Thymus (tissue), 11 donors: ENCODE results near the gene MBP. TPM values are rescaled to one million over a fixed set of nuclear protein-coding genes. Genes with fewer than 3 reads are reported as not detected.

Experiments used
- DNase-seq, 9 donors: peaks; one replicate each; pipeline ENCODE4 v3.0.0-alpha.2; 2013; ENCODE audit warnings: low spot score in 9 of 9, low read depth in 6 of 9, missing footprints in 1 of 9
- H3K27ac ChIP-seq, 2 donors: one replicate each; pipeline ENCODE4 v1.5.1; 2013; ENCODE audit warnings: control low read depth in 1 of 2, low read depth in 1 of 2, low read length in 1 of 2, mild to moderate bottlenecking in 1 of 2, moderate library complexity in 1 of 2
- H3K27me3 ChIP-seq, 2 donors: one replicate each; pipeline ENCODE4 v1.5.1; 2013; ENCODE audit warnings: low read length in 1 of 2; ENCODE audit not compliant: control insufficient read depth in 2 of 2, insufficient read depth in 1 of 2
- H3K36me3 ChIP-seq, 2 donors: one replicate each; pipeline ENCODE4 v1.5.1; 2013; ENCODE audit warnings: low read length in 1 of 2, mild to moderate bottlenecking in 1 of 2, moderate library complexity in 1 of 2; ENCODE audit not compliant: control insufficient read depth in 2 of 2, insufficient read depth in 2 of 2
- H3K4me1 ChIP-seq, 2 donors: one replicate each; pipeline ENCODE4 v1.5.1; 2013; ENCODE audit warnings: low read length in 2 of 2; ENCODE audit not compliant: control insufficient read depth in 2 of 2, insufficient read depth in 2 of 2
- H3K4me3 ChIP-seq, 2 donors: one replicate each; pipeline ENCODE4 v1.5.1; 2013; ENCODE audit warnings: low read length in 2 of 2, control low read depth in 1 of 2, mild to moderate bottlenecking in 1 of 2
- H3K9me3 ChIP-seq, 2 donors: one replicate each; pipeline ENCODE4 v1.5.1; 2013; ENCODE audit warnings: low read length in 1 of 2, mild to moderate bottlenecking in 1 of 2; ENCODE audit not compliant: control insufficient read depth in 2 of 2, insufficient read depth in 1 of 2
- WGBS: extraction: QIAGEN DNeasy Blood & Tissue Kit; methylation state at CpG from one replicate; pipeline ENCODE4 v1.1.7; 2013; 5-methylcytosine and 5-hydroxymethylcytosine counted together
- polyA plus RNA-seq: library from polyadenylated mRNA; stranded (reverse); fragments of 200-250 nt; gene quantifications from one replicate; pipeline ENCODE4 v1.2.3, GENCODE V29; 2013
- total RNA-seq: library from RNA; stranded (reverse); fragments of 120-200 nt; gene quantifications from one replicate; pipeline ENCODE4 v1.2.4, GENCODE V29; 2013
- donor health status: healthy.

MBP gene
- total and polyA plus RNA-seq, 2 donors = 16.1 to 16.3 TPM

DNA sequence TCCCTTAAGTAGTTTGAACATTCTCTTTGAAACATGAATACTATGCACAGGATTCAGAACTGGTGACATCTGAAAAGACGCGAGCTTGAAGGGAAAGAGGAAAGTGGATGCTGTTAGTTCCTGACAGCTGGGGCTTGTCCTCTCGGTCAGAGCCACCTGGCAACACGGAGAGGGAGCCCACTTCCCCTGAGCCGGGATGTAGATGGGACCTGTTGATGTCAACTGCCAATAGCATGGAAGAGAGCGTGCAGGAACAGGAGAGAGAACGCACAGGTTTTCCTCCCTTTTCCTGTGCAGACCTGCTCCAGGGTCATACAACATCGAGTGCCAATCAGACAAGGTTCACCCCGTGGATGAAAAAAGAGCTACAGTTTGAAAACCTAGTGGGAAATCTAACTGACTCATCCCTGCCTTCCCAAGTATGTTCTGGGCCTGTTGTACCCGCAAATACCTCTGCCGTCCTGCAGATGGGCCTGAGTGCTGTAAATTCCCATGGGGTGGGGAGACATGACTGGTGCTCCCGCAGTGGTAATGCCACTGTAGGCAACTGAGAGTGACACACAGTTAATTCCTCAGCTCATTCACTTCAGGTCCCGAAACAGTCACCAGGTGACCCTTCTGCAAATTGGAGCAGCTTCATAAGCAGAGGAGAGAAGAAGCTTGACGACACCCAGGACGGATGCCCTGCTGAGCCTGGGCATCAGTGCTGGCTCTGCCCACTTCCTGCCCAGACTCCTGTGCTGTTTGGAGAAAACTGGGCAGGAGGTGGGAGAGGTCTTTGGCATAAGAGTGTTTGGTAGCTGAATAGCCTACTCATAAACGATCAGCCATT, 13.9 kb upstream of the MBP start:
- 66% methylated on average over 16 of the region's 16 CpGs for WGBS
- DNase-seq = no peak
- no peaks in the 10 kb centered on the region for H3K36me3 ChIP-seq
- no peak overlapping the region for H3K4me3 ChIP-seq
- H3K9me3 ChIP-seq = peaks cover 1 to 23% of the 10 kb centered on the region in 2 donors
- no peak overlapping the region for H3K27ac ChIP-seq
- peaks cover 0 to 4% of the 10 kb centered on the region in 2 donors for H3K4me1 ChIP-seq
- no peaks in the 10 kb centered on the region for H3K27me3 ChIP-seq

DNA sequence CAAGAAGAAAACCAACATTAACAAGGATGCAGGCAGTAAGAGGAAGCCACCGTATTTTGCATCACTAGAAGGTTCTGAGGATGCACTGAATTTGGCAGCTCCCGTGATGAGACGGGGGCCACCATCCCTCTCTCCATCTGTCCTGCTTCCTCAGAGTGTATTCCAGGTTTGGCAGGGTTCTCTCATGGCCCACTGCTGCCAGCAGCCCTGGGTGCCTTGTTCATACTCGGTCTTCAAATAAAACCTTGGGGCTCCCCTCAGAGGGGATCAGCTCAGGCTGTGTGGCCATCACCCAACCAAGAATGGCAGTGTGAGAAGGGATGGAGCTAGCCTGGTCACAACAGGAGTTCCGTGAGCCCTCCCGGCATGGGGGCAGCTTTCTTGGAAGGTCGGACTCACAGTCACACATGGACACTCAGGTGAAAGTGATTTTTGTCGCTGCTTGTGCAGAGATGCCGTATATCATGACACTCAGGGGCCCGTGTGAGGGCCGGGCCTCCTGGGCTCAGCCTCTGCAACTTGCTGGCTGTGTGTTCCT, 12.8 kb upstream of the MBP start:
- DNase-seq = no peak
- Histone ChIP-seq H3K9me3 (peaks cover 1 to 23% of the 10 kb centered on the region in 2 donors), H3K27me3 (no peaks in the 10 kb centered on the region), H3K4me3 (no peak overlapping the region), H3K27ac (no peak overlapping the region), H3K36me3 (no peaks in the 10 kb centered on the region), H3K4me1 (peaks cover 0 to 4% of the 10 kb centered on the region in 2 donors)
- 88% methylated on average over 11 of the region's 11 CpGs for WGBS

DNA sequence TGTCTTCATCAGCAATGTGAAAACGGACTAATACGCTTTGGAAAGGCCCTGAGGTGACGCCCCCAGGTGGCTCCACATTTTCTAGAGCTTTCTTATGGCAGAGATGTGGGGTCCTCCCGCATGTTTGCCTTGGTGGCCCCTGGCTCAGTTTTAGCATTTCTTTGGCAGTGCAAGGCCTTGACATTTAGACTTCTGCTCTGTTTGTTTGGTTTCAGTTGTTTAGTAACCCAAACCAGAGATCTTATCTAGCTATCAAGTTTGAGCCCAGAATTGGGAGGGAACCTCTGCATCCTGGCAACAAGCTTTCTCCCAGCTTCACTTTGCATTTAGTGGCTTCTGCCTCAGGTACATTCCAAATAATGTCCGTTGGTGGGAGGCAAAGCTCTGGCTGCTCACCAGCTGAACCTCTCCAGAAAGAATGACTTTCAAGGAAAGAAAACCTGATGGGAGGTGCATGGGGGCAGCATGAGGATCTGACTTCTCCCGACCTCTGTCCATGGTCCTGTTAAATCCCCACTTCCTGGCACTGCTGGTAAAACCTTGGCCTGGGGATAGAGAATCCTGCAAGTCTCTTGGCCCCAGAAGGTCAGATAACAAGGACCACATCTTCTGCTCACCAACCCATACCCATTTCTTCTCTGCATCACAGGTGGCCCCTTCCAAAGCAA, 12.0 kb upstream of the MBP start:
- WGBS = 81% methylated on average over 6 of the region's 6 CpGs

DNA sequence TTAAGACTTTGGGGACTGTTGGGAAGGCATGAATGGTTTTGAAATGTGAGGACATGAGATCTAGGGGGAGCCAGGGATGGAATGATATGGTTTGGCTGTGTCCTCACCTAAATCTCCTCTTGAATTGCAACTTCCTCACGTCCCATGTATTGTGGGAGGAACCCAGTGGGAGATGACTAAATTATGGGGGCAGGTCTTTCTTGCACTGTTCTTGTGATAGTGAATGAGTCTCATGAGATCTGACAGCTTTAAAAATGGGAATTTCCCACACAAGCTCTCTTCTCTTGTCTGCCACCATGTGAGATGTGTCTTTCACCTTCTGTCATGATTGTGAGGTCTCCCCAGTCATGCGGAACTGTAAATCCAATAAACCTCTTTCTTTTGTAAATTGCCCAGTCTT, 11.5 kb upstream of the MBP start:
- WGBS = 97% methylated on average over 2 of the region's 2 CpGs
- Histone ChIP-seq H3K4me3 (no peak overlapping the region), H3K4me1 (peaks cover 0 to 4% of the 10 kb centered on the region in 2 donors), H3K27me3 (no peaks in the 10 kb centered on the region), H3K27ac (no peak overlapping the region), H3K36me3 (no peaks in the 10 kb centered on the region), H3K9me3 (peaks cover 1 to 23% of the 10 kb centered on the region in 2 donors)
- no peak for DNase-seq

More for the DNA sequence above, 12.0 kb upstream of the MBP start:
- Histone ChIP-seq H3K4me3 (no peak overlapping the region), H3K4me1 (peaks cover 0 to 4% of the 10 kb centered on the region in 2 donors), H3K27ac (no peak overlapping the region), H3K36me3 (no peaks in the 10 kb centered on the region), H3K27me3 (no peaks in the 10 kb centered on the region), H3K9me3 (peaks cover 1 to 23% of the 10 kb centered on the region in 2 donors)
- no peak for DNase-seq

- Histone ChIP-seq H3K36me3 (no peaks in the 10 kb centered on the region), H3K9me3 (peaks cover 1 to 23% of the 10 kb centered on the region in 2 donors), H3K27ac (no peak overlapping the region), H3K27me3 (no peaks in the 10 kb centered on the region), H3K4me3 (no peak overlapping the region), H3K4me1 (peaks cover 0 to 4% of the 10 kb centered on the region in 2 donors)
- no peak for DNase-seq
- 98% methylated on average over 2 of the region's 2 CpGs for WGBS
These were observed 10.6 kb upstream of the MBP start for GRCh38 chr18:77143196-77143595.

DNA sequence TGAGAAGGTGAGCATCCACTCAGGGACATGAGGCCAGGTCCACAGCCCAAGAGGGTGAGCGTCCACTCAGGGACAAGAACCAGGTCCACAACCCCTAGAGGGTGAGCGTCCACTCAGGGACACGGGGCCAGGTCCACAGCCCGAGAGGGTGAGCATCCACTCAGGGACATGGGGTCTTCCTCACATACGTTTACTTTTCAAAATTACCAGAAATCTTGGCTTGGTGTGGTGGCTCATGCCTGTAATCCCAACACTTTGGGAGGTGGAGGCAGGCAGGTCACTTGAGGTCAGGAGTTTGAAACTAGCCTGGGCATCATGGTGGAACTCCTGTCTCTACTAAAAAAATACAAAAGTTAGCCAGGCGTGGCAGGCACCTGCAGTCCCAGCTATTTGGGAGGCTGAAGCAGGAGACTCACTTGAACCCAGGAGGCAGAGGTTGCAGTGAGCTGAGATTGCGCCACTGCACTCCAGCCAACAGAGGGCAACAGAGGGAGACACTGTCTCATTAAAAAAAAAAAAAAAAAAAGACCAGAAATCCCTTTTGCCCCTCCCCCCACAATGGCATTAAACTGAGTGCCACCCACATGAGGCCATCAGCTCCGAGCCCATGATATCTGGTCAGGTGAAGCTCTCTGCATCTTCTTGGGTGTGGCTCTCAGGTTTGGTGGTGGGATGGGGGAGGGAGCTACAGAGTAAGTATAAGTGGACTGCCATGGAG, 9.0 kb upstream of the MBP start:
- peaks cover 1 to 23% of the 10 kb centered on the region in 2 donors for H3K9me3 ChIP-seq
- H3K4me3 ChIP-seq = no peak overlapping the region
- no peaks in the 10 kb centered on the region for H3K36me3 ChIP-seq
- no peaks in the 10 kb centered on the region for H3K4me1 ChIP-seq
- 85% methylated on average over 8 of the region's 8 CpGs for WGBS
- no peak for DNase-seq
- no peaks in the 10 kb centered on the region for H3K27me3 ChIP-seq
- H3K27ac ChIP-seq = no peak overlapping the region

DNA sequence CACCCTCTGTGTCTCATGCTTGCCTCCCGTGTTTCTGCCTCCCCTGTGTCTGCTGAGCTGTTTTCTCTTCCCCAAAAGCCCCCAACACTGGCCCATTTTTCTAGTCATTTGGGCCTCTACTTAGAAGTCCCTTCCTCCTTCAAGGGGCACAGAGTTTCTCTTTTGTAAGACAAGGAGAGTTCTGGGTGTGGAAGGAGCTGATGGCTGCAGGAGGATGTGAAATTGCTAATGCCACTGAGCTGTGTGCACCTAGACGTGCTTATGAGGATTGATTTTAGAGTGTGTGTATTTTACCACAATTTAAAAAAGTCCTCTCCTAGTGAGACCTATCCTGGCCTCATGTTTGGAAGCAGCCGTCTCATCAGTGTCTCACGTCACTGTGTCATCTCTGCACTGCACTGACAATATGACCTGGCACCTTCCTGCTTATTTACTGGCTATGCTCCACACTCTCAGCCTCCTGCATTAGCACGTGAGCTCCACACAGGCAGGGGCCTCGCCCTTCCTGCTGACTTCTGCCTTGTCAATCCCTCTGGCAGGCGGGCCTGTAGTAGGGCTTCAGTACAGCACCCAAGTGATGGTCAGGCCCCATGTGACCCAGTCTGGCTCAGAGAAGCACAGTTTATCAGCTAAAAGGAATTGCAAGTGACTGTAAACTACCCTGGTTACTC, 8.0 kb upstream of the MBP start:
- no peak overlapping the region for H3K4me3 ChIP-seq
- no peak overlapping the region for H3K27ac ChIP-seq
- H3K27me3 ChIP-seq = peaks cover 0 to 2% of the 10 kb centered on the region in 2 donors
- H3K4me1 ChIP-seq = no peaks in the 10 kb centered on the region
- DNase-seq = peak in 1 of 9 donors; percentile 21
- peaks cover 1 to 23% of the 10 kb centered on the region in 2 donors for H3K9me3 ChIP-seq
- 88% methylated on average over 7 of the region's 7 CpGs for WGBS
- H3K36me3 ChIP-seq = no peaks in the 10 kb centered on the region

- Histone ChIP-seq H3K27ac (no peak overlapping the region), H3K27me3 (peaks cover 0 to 2% of the 10 kb centered on the region in 2 donors), H3K4me1 (no peaks in the 10 kb centered on the region), H3K9me3 (peaks cover 1 to 23% of the 10 kb centered on the region in 2 donors), H3K4me3 (no peak overlapping the region), H3K36me3 (no peaks in the 10 kb centered on the region)
- DNase-seq = no peak
- 97% methylated on average over 5 of the region's 5 CpGs for WGBS
These were observed 7.4 kb upstream of the MBP start for GRCh38 chr18:77140030-77140429.
